Stimulated activated naive B cell treated with anti-CD40 and anti-IgM and Interleukin-4, amounts not matched to agents 10 μg/mL and 1 μg/mL and 100 μg/mL, for 72 hours (primary cell): ENCODE measurements around the gene EMILIN1.

ENCODE experiments used
- ATAC-seq, 2 donors: fragments of 150-1000 bp; cut with Tn5 transposase; replicated peaks; 2 replicates each; pipeline ENCODE4 v1.10.0; 2021; ENCODE audit warnings: moderate library complexity in 1 of 2
- DNase-seq: peaks from one replicate; pipeline ENCODE4 v3.0.0; 2021
- H3K27ac Mint-ChIP-seq: one replicate; pipeline ENCODE4 v1.8.0; 2022; ENCODE audit warnings: mild to moderate bottlenecking, mixed read lengths
- H3K27me3 Mint-ChIP-seq, 2 donors: one replicate each; pipeline ENCODE4 v1.8.0; 2022; ENCODE audit warnings: mixed read lengths in 2 of 2
- H3K36me3 Mint-ChIP-seq, 2 donors: one replicate each; pipeline ENCODE4 v1.8.0; 2022; ENCODE audit warnings: mixed read lengths in 2 of 2, mild to moderate bottlenecking in 1 of 2
- H3K4me1 Mint-ChIP-seq, 2 donors: one replicate each; pipeline ENCODE4 v1.8.0; 2022; ENCODE audit warnings: mixed read lengths in 2 of 2, mild to moderate bottlenecking in 1 of 2
- H3K4me3 Mint-ChIP-seq, 2 donors: one replicate each; pipeline ENCODE4 v1.8.0; 2022; ENCODE audit warnings: mild to moderate bottlenecking in 2 of 2, mixed read lengths in 2 of 2, moderate library complexity in 1 of 2
- H3K9me3 Mint-ChIP-seq, 2 donors: one replicate each; pipeline ENCODE4 v1.8.0; 2022; ENCODE audit warnings: mixed read lengths in 2 of 2, mild to moderate bottlenecking in 1 of 2

The EMILIN1 gene

GRCh38 chr2:27078267-27079194, at the start of gene EMILIN1:
Gene EMILIN1, plus strand, starts transcription at chr2:27078615. Its CDS starts 451 bp downstream, at chr2:27079066.
- Mint-ChIP-seq H3K4me3 (peak within 1 kb of the TSS in 1 of 2 donors; percentile 43), H3K4me1 (peaks cover 38 to 64% of the 10 kb centered on the region in 2 donors)

GRCh38 chr2:27029051-27029450, 49.4 kb upstream of the EMILIN1 start:
- ATAC-seq = no peak
- DNase-seq = no peak
- no peak overlapping the region for H3K27ac Mint-ChIP-seq
- no peaks in the 10 kb centered on the region for H3K9me3 Mint-ChIP-seq
- H3K4me1 Mint-ChIP-seq = peaks cover 25 to 46% of the 10 kb centered on the region in 2 donors
- no peaks in the 10 kb centered on the region for H3K27me3 Mint-ChIP-seq
- H3K36me3 Mint-ChIP-seq = peaks cover 29 to 44% of the 10 kb centered on the region in 2 donors
- H3K4me3 Mint-ChIP-seq = no peak overlapping the region

More at GRCh38 chr2:27078267-27079194, at the start of gene EMILIN1:
- H3K27ac Mint-ChIP-seq = peak within 1 kb of the TSS; percentile 65
- peaks cover 0 to 3% of the 10 kb centered on the region in 2 donors for H3K9me3 Mint-ChIP-seq
- peaks cover 4 to 18% of the 10 kb centered on the region in 2 donors for H3K27me3 Mint-ChIP-seq
- ATAC-seq (no peak), DNase-seq (no peak)
- H3K36me3 Mint-ChIP-seq = no peaks in the 10 kb centered on the region

- ATAC-seq = peak; percentile 99
- peaks cover 38 to 60% of the 10 kb centered on the region in 2 donors for H3K36me3 Mint-ChIP-seq
- H3K4me3 Mint-ChIP-seq = peak within 1 kb of the TSS; percentile 92 to 97
- no peaks in the 10 kb centered on the region for H3K9me3 Mint-ChIP-seq
- no peaks in the 10 kb centered on the region for H3K27me3 Mint-ChIP-seq
- DNase-seq = peak; percentile 75
- peaks cover 31 to 55% of the 10 kb centered on the region in 2 donors for H3K4me1 Mint-ChIP-seq
- H3K27ac Mint-ChIP-seq = peak within 1 kb of the TSS; percentile 92
These were observed 45.7 kb upstream of the EMILIN1 start, which contains the start of gene TMEM214 for GRCh38 chr2:27032495-27033252. Gene TMEM214, plus strand, starts transcription at chr2:27032965. Its CDS starts 51 bp downstream, at chr2:27033016.

DNA sequence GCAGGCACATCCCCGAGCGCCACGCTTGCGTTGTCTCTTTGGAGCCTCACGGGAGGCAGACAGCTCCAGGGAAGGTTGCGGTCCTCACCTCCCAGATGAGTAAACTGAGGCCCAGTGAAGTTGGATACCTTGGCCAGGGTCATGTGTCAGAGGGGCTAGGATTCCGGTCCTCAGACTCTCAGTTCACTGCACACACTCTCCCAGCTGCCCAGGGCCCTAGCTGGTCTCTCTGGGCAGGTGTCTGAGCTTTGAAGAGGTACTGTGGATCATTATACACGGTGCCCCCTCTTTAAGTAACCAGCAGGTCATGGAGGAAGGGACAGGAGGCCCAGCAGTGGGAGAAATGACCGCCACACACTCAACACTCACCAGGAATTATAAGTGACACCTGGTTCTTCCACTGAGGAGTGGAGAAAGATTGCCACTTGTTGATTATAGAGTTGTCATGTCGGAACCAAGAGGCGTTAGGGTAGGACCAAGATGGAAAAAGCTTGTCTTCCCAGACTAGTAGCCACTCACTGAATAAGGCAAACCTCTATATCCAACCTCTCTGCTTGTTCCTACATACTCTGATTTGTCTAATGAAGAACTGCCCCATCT, 45.1 kb upstream of the EMILIN1 start:
- ATAC-seq = peak; percentile 5 to 14
- peak overlapping the region; percentile 92 for H3K27ac Mint-ChIP-seq
- peaks cover 42 to 61% of the 10 kb centered on the region in 2 donors for H3K36me3 Mint-ChIP-seq
- peaks cover 28 to 58% of the 10 kb centered on the region in 2 donors for H3K4me1 Mint-ChIP-seq
- no peak for DNase-seq
- H3K9me3 Mint-ChIP-seq = no peaks in the 10 kb centered on the region
- H3K4me3 Mint-ChIP-seq = peak overlapping the region; percentile 92 to 97
- no peaks in the 10 kb centered on the region for H3K27me3 Mint-ChIP-seq

DNA sequence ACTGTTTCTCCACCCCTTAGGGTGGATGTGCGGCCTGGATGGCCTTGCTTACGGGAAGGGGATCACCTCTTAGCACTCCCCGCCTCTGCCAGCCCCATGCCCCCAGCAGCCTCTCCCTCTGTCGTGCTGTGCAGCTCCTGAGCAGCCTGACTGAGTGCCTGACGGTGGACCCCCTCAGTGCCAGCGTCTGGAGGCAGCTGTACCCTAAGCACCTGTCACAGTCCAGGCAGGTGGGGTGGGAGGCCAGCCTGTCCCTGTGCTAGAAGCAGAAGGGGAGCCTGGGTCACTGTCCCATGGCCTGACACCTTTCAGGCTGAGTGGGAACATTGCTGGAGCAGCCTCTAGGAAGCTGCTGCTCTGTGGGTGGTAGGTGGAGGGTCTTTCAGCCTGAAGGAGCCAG, 40.4 kb upstream of the EMILIN1 start:
- Mint-ChIP-seq H3K9me3 (no peaks in the 10 kb centered on the region), H3K4me1 (peaks cover 41 to 69% of the 10 kb centered on the region in 2 donors), H3K36me3 (peaks cover 65 to 79% of the 10 kb centered on the region in 2 donors), H3K27me3 (no peaks in the 10 kb centered on the region), H3K27ac (no peak overlapping the region), H3K4me3 (no peak overlapping the region)
- ATAC-seq (no peak), DNase-seq (no peak)

GRCh38 chr2:27038631-27039339, 39.6 kb upstream of the EMILIN1 start:
- ATAC-seq (no peak), DNase-seq (no peak)
- H3K27me3 Mint-ChIP-seq = no peaks in the 10 kb centered on the region
- peaks cover 65 to 78% of the 10 kb centered on the region in 2 donors for H3K36me3 Mint-ChIP-seq
- no peak overlapping the region for H3K27ac Mint-ChIP-seq
- peaks cover 40 to 63% of the 10 kb centered on the region in 2 donors for H3K4me1 Mint-ChIP-seq
- no peak overlapping the region for H3K4me3 Mint-ChIP-seq
- no peaks in the 10 kb centered on the region for H3K9me3 Mint-ChIP-seq

GRCh38 chr2:27039426-27039825, 39.0 kb upstream of the EMILIN1 start:
- peaks cover 61 to 72% of the 10 kb centered on the region in 2 donors for H3K36me3 Mint-ChIP-seq
- ATAC-seq (no peak), DNase-seq (no peak)
- peaks cover 35 to 57% of the 10 kb centered on the region in 2 donors for H3K4me1 Mint-ChIP-seq
- no peaks in the 10 kb centered on the region for H3K9me3 Mint-ChIP-seq
- H3K4me3 Mint-ChIP-seq = no peak overlapping the region
- no peaks in the 10 kb centered on the region for H3K27me3 Mint-ChIP-seq
- H3K27ac Mint-ChIP-seq = peak overlapping the region; percentile 47

- H3K4me1 Mint-ChIP-seq = peaks cover 34 to 52% of the 10 kb centered on the region in 2 donors
- H3K4me3 Mint-ChIP-seq = no peak overlapping the region
- H3K9me3 Mint-ChIP-seq = no peaks in the 10 kb centered on the region
- H3K27ac Mint-ChIP-seq = peak overlapping the region; percentile 47
- ATAC-seq (no peak), DNase-seq (no peak)
- H3K27me3 Mint-ChIP-seq = no peaks in the 10 kb centered on the region
- peaks cover 60 to 76% of the 10 kb centered on the region in 2 donors for H3K36me3 Mint-ChIP-seq
These were observed 38.5 kb upstream of the EMILIN1 start for GRCh38 chr2:27039871-27040270.

GRCh38 chr2:27040282-27040681, 38.1 kb upstream of the EMILIN1 start:
- DNase-seq (no peak), ATAC-seq (no peak)
- no peaks in the 10 kb centered on the region for H3K9me3 Mint-ChIP-seq
- H3K36me3 Mint-ChIP-seq = peaks cover 56 to 76% of the 10 kb centered on the region in 2 donors
- peaks cover 32 to 48% of the 10 kb centered on the region in 2 donors for H3K4me1 Mint-ChIP-seq
- H3K4me3 Mint-ChIP-seq = no peak overlapping the region
- no peaks in the 10 kb centered on the region for H3K27me3 Mint-ChIP-seq
- H3K27ac Mint-ChIP-seq = peak overlapping the region; percentile 94

- ATAC-seq (peak; percentile 67 to 71), DNase-seq (no peak)
- Mint-ChIP-seq H3K36me3 (peaks cover 46 to 62% of the 10 kb centered on the region in 2 donors), H3K4me3 (peak overlapping the region; percentile 66 to 72), H3K9me3 (no peaks in the 10 kb centered on the region), H3K27me3 (no peaks in the 10 kb centered on the region), H3K27ac (peak overlapping the region; percentile 94), H3K4me1 (peaks cover 32 to 46% of the 10 kb centered on the region in 2 donors)
These were observed 36.7 kb upstream of the EMILIN1 start for GRCh38 chr2:27041752-27042151.

GRCh38 chr2:27042159-27042661, 36.2 kb upstream of the EMILIN1 start:
- peak; percentile 99 for ATAC-seq
- peak overlapping the region; percentile 94 for H3K27ac Mint-ChIP-seq
- peaks cover 32 to 46% of the 10 kb centered on the region in 2 donors for H3K4me1 Mint-ChIP-seq

DNA sequence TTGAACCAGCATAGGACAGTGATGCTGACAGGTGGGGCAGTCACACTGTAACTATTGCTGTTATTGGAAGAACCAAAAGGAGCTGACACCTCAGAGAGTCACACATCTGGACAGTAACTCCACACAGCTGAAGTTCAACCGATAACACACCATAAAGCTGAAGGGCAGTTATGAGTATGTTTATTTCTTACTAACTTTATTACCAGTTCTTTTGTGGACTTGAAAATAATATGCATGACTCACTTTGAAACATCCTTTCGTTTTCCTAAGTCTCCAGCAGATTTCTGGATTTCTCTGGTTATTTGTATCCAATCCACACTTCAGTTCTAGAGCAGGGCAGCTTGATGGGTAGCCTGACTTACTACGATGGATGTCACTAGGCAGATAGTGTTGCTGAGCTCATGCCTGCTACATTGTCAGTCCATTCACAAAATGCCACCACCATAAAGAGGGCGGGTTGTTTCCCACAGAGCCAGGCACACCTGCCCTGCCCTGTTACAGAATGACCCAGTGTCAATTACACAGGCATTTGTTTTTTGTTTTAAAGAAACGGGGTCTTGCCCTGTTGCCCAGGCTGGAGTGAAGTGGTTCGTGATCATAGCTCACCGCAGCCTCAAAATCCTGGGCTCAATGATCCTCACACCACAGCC, 35.3 kb upstream of the EMILIN1 start:
- peaks cover 33 to 49% of the 10 kb centered on the region in 2 donors for H3K36me3 Mint-ChIP-seq
- no peaks in the 10 kb centered on the region for H3K27me3 Mint-ChIP-seq
- DNase-seq (no peak), ATAC-seq (no peak)
- no peaks in the 10 kb centered on the region for H3K9me3 Mint-ChIP-seq
- H3K4me1 Mint-ChIP-seq = peaks cover 34 to 53% of the 10 kb centered on the region in 2 donors
- H3K4me3 Mint-ChIP-seq = no peak overlapping the region
- no peak overlapping the region for H3K27ac Mint-ChIP-seq

More at GRCh38 chr2:27042159-27042661, 36.2 kb upstream of the EMILIN1 start:
- Mint-ChIP-seq H3K4me3 (peak overlapping the region; percentile 66 to 72), H3K27me3 (no peaks in the 10 kb centered on the region), H3K9me3 (no peaks in the 10 kb centered on the region), H3K36me3 (peaks cover 42 to 58% of the 10 kb centered on the region in 2 donors)
- DNase-seq = peak; percentile 58
